Smooth muscle cell (in vitro differentiated cells): ENCODE results near the gene SLC9A9. TPM values are rescaled to one million over a fixed set of nuclear protein-coding genes. Genes with fewer than 3 reads are reported as not detected.

Experiments
- DNase-seq: peaks from one replicate; lab custom pipeline; 2025; ENCODE audit not compliant: unreplicated experiment; lab: John Stamatoyannopoulos, UW
- H2AFZ ChIP-seq: fragments of 200-600 bp; sonication (generic); 2 replicates; pipeline ENCODE4 v1.6.0; 2016; ENCODE audit warnings: antibody characterized with exemption, low read depth, mild to moderate bottlenecking
- H3F3A ChIP-seq: fragments of 200-600 bp; sonication (generic); 2 replicates; pipeline ENCODE4 v1.6.0; 2017; ENCODE audit warnings: antibody characterized with exemption, low read depth
- H3K27ac ChIP-seq: fragments of 200-600 bp; sonication (generic); 2 replicates; pipeline ENCODE4 v1.5.1; 2016; ENCODE audit warnings: low read depth, mild to moderate bottlenecking
- H3K27me3 ChIP-seq: fragments of 200-600 bp; sonication (generic); 2 replicates; pipeline ENCODE4 v1.6.1; 2016; ENCODE audit warnings: low read depth, mild to moderate bottlenecking
- H3K36me3 ChIP-seq: fragments of 200-600 bp; sonication (generic); 2 replicates; pipeline ENCODE4 v1.5.1; 2016; ENCODE audit warnings: low read depth
- H3K4me1 ChIP-seq: fragments of 200-600 bp; sonication (generic); 2 replicates; pipeline ENCODE4 v1.5.1; 2016; ENCODE audit warnings: low read depth
- H3K4me2 ChIP-seq: fragments of 200-600 bp; sonication (generic); 2 replicates; pipeline ENCODE4 v1.6.0; 2016; ENCODE audit warnings: mild to moderate bottlenecking
- H3K4me3 ChIP-seq: fragments of 200-600 bp; sonication (generic); 2 replicates; pipeline ENCODE4 v1.5.1; 2016; ENCODE audit warnings: mild to moderate bottlenecking
- H3K79me2 ChIP-seq: fragments of 200-600 bp; sonication (generic); 2 replicates; pipeline ENCODE4 v1.6.0; 2016; ENCODE audit warnings: low read depth, mild to moderate bottlenecking
- H3K9ac ChIP-seq: fragments of 200-600 bp; sonication (generic); 2 replicates; pipeline ENCODE4 v1.6.0; 2016; ENCODE audit warnings: low read depth
- H3K9me3 ChIP-seq: fragments of 200-600 bp; sonication (generic); replicated peaks from 2 replicates; pipeline ENCODE4 v1.5.1; 2016; ENCODE audit warnings: low read depth
- H4K20me1 ChIP-seq: fragments of 200-600 bp; sonication (generic); 2 replicates; pipeline ENCODE4 v1.6.0; 2016; ENCODE audit warnings: low read depth
- WGBS: methylation state at CpG from one replicate; pipeline ENCODE4 v1.1.7; 2016; ENCODE audit warnings: low lambda C conversion rate; 5-methylcytosine and 5-hydroxymethylcytosine counted together
- polyA plus RNA-seq: library from polyadenylated mRNA; unstranded; fragments of >200 nt; fragmentation: Nextera tagmentation; extraction: Ambion mirVana; gene quantifications from 2 replicates; pipeline ENCODE4 v1.2.1, GENCODE V29; 2016
- total RNA-seq: library from RNA; depleted of rRNA; stranded (reverse); fragments of >200 nt; gene quantifications from 2 replicates; pipeline ENCODE4 v1.2.3, GENCODE V29; 2014
- TF ChIP-seq, protein P1 (sequence below): fragments of 200-600 bp; sonication (generic); IDR thresholded peaks from 2 replicates; pipeline ENCODE4 v1.5.1; 2017; ENCODE audit warnings: borderline replicate concordance, mild to moderate bottlenecking, antibody characterized with exemption; ENCODE audit not compliant: insufficient read depth, poor library complexity, severe bottlenecking

SLC9A9 gene
- total and polyA plus RNA-seq, 2 experiments from 2014 or later, result 4.0 to 8.9 TPM

DNA sequence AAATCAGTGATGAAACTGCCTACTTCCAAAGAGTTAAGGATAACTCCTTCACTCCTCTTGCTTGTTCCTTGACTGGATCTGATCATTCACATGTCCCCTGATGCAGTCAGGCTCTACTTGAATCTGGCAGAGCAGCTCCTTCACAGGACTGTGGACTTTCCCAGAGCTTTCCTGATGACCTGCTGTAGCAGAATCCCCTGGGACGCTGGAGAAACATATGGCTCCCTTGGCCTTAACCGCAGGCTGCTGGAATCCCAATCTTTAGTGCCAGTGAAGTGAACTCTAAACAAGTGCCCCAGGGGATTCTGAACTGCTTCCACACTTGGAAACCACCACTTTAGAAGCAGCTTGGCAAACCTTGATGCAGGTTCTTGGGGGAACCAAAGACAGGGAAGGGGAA lies 510.9 kb downstream of the SLC9A9 start:
- no peak overlapping the region for H3K9ac ChIP-seq
- H3F3A ChIP-seq, result no peaks in the 10 kb centered on the region
- H3K4me1 ChIP-seq, result no peaks in the 10 kb centered on the region
- H4K20me1 ChIP-seq, result no peaks in the 10 kb centered on the region
- no peak overlapping the region for H2AFZ ChIP-seq
- H3K27ac ChIP-seq, result no peak overlapping the region
- TF ChIP-seq, protein P1, sequence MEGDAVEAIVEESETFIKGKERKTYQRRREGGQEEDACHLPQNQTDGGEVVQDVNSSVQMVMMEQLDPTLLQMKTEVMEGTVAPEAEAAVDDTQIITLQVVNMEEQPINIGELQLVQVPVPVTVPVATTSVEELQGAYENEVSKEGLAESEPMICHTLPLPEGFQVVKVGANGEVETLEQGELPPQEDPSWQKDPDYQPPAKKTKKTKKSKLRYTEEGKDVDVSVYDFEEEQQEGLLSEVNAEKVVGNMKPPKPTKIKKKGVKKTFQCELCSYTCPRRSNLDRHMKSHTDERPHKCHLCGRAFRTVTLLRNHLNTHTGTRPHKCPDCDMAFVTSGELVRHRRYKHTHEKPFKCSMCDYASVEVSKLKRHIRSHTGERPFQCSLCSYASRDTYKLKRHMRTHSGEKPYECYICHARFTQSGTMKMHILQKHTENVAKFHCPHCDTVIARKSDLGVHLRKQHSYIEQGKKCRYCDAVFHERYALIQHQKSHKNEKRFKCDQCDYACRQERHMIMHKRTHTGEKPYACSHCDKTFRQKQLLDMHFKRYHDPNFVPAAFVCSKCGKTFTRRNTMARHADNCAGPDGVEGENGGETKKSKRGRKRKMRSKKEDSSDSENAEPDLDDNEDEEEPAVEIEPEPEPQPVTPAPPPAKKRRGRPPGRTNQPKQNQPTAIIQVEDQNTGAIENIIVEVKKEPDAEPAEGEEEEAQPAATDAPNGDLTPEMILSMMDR, result no peak
- peaks cover 8% of the 10 kb centered on the region for H3K9me3 ChIP-seq
- H3K4me2 ChIP-seq, result no peak overlapping the region
- no peaks in the 10 kb centered on the region for H3K36me3 ChIP-seq
- whole genome bisulfite sequencing, result 45% methylated on average over 2 of the region's 2 CpGs
- no peaks in the 10 kb centered on the region for H3K27me3 ChIP-seq
- no peak overlapping the region for H3K4me3 ChIP-seq
- no peak for DNase-seq
- H3K79me2 ChIP-seq, result no peaks in the 10 kb centered on the region

GRCh38 chr3:143334231-143334630 lies 514.0 kb downstream of the SLC9A9 start:
- no peaks in the 10 kb centered on the region for H3K4me1 ChIP-seq
- no peak overlapping the region for H3K9ac ChIP-seq
- H2AFZ ChIP-seq, result no peak overlapping the region
- H3K9me3 ChIP-seq, result peaks cover 8% of the 10 kb centered on the region
- no peak overlapping the region for H3K27ac ChIP-seq
- H3K36me3 ChIP-seq, result no peaks in the 10 kb centered on the region
- H3F3A ChIP-seq, result peaks cover 3% of the 10 kb centered on the region
- H4K20me1 ChIP-seq, result no peaks in the 10 kb centered on the region
- 72% methylated on average over 4 of the region's 4 CpGs for WGBS
- no peak overlapping the region for H3K4me2 ChIP-seq
- no peak overlapping the region for H3K4me3 ChIP-seq
- no peaks in the 10 kb centered on the region for H3K79me2 ChIP-seq
- DNase-seq, result no peak
- no peaks in the 10 kb centered on the region for H3K27me3 ChIP-seq
- TF ChIP-seq, protein P1, result no peak

- WGBS, result 40% methylated on average over 2 of the region's 2 CpGs
- TF ChIP-seq, protein P1, result no peak
Observed at GRCh38 chr3:143333367-143333766, 514.9 kb downstream of the SLC9A9 start.

DNA sequence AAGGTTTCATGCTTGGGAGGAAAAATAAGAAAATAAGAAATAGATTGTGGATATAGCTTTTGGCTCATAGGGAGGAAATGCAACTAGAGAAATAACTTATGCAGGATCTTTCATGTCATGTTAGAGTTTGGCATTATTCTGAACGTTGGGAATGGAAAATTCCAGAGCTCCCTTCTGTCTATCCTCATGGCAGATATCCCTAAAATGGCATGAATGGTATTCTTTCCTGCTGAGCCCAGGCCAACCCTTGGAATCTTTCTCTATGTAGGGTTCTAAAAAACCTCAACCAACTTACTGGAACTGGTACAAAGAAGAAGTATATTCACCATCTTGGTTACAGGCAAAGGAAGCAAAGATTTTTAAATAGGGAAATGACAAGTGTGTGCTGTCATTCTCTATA lies 516.2 kb downstream of the SLC9A9 start:
- H3K27ac ChIP-seq, result no peak overlapping the region
- H3K4me3 ChIP-seq, result no peak overlapping the region
- no peaks in the 10 kb centered on the region for H3K27me3 ChIP-seq
- no peak overlapping the region for H3K9ac ChIP-seq
- WGBS, result 10% methylated on average over 1 of the region's 1 CpG
- H3K4me1 ChIP-seq, result no peaks in the 10 kb centered on the region
- TF ChIP-seq, protein P1, result no peak
- H3F3A ChIP-seq, result peaks cover 3% of the 10 kb centered on the region
- no peak for DNase-seq
- H3K79me2 ChIP-seq, result no peaks in the 10 kb centered on the region
- peaks cover 8% of the 10 kb centered on the region for H3K9me3 ChIP-seq
- H3K4me2 ChIP-seq, result no peak overlapping the region
- no peaks in the 10 kb centered on the region for H4K20me1 ChIP-seq
- no peak overlapping the region for H2AFZ ChIP-seq
- H3K36me3 ChIP-seq, result no peaks in the 10 kb centered on the region

More at GRCh38 chr3:143333367-143333766, 514.9 kb downstream of the SLC9A9 start:
- no peaks in the 10 kb centered on the region for H3K27me3 ChIP-seq
- H3F3A ChIP-seq, result peaks cover 3% of the 10 kb centered on the region
- peaks cover 8% of the 10 kb centered on the region for H3K9me3 ChIP-seq
- H3K36me3 ChIP-seq, result no peaks in the 10 kb centered on the region
- no peaks in the 10 kb centered on the region for H3K79me2 ChIP-seq
- H3K27ac ChIP-seq, result no peak overlapping the region
- no peak overlapping the region for H3K4me3 ChIP-seq
- H3K4me1 ChIP-seq, result no peaks in the 10 kb centered on the region
- no peak overlapping the region for H3K9ac ChIP-seq
- H2AFZ ChIP-seq, result no peak overlapping the region
- DNase-seq, result no peak
- no peak overlapping the region for H3K4me2 ChIP-seq
- no peaks in the 10 kb centered on the region for H4K20me1 ChIP-seq
